ENCODE data around the gene KCNQ5. TPM values are rescaled to one million over a fixed set of nuclear protein-coding genes. Genes with fewer than 3 reads are reported as not detected.
A peak's percentile ranks its signal among the peaks of the same experiment; 100 is the strongest.

Gene KCNQ5
- total RNA-seq, 1 experiment from 2014 or later: 17.8 TPM

DNA sequence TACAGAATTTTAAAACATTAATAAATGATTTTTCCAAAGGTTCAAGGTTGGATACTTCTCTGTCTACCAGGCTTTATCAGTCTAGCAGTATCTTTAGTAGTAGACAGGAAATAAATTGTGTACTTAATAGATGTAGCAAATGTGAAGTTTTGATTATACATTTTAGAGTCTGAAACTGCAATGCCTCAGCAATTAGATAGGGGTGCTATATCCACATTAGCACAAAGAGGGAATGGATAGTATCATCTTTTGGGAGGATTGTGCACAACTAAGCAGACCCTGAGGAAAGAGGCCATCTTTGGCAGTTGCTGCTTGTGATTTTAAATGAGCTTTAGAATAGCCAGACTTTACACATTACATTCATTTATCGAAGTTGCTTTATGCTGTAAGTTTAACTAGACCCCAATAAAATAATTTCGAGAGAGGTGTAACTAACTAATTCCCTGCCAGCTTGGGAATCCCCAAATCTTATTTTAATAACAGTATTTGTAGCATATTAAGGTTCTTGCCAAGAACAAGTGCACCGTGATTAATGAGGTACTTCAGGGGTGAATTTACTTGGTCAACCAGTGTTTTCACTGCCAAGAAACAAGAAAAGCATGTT, 2.8 kb downstream of the KCNQ5 start:
- ChIA-PET CTCF (interaction anchor here (0.7 to 1.0 kb wide), 2 partner anchors 8 to 505 kb away, joined by 3 to 5 read pairs; no protein-coding TSS in a partner anchor), POLR2A (ENCODE audit: low non-redundant PET) (no interaction called here)
- peaks cover 27% of the 10 kb centered on the region for H3K4me1 ChIP-seq (ENCODE audit: insufficient read depth, low read length, poor library complexity, severe bottlenecking)
- DNase-seq (ENCODE audit: low spot score): peak; percentile 83
- peak overlapping the region; percentile 73 for H3K4me3 ChIP-seq (ENCODE audit: low read depth, low read length, poor library complexity, severe bottlenecking)
- no peaks in the 10 kb centered on the region for H3K36me3 ChIP-seq (ENCODE audit: insufficient read depth, low read length, poor library complexity, severe bottlenecking)
- no peak for TF ChIP-seq EZH2 (IDR thresholded peaks at IDR 0.05; ENCODE audit: borderline replicate concordance, low read depth, low read length, poor library complexity, severe bottlenecking)
- TF ChIP-seq, protein P1, sequence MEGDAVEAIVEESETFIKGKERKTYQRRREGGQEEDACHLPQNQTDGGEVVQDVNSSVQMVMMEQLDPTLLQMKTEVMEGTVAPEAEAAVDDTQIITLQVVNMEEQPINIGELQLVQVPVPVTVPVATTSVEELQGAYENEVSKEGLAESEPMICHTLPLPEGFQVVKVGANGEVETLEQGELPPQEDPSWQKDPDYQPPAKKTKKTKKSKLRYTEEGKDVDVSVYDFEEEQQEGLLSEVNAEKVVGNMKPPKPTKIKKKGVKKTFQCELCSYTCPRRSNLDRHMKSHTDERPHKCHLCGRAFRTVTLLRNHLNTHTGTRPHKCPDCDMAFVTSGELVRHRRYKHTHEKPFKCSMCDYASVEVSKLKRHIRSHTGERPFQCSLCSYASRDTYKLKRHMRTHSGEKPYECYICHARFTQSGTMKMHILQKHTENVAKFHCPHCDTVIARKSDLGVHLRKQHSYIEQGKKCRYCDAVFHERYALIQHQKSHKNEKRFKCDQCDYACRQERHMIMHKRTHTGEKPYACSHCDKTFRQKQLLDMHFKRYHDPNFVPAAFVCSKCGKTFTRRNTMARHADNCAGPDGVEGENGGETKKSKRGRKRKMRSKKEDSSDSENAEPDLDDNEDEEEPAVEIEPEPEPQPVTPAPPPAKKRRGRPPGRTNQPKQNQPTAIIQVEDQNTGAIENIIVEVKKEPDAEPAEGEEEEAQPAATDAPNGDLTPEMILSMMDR (conservative IDR thresholded peaks at IDR 0.05; ENCODE audit: low read depth, low read length): peak; percentile 80
- H3K9me3 ChIP-seq (ENCODE audit: low read depth, low read length, poor library complexity, severe bottlenecking): no peaks in the 10 kb centered on the region
- H3K27me3 ChIP-seq (replicated peaks; ENCODE audit: insufficient read depth, low read depth, low read length, poor library complexity): no peaks in the 10 kb centered on the region
- peak overlapping the region; percentile 66 for H3K27ac ChIP-seq (ENCODE audit: low read depth, low read length, poor library complexity, severe bottlenecking)
- BruUV-seq (replicated peaks): no TSS peak
- intact Hi-C loops (cut with micrococcal nuclease; ENCODE audit: unreplicated experiment): loop anchor here (2.0 to 10.0 kb wide), 4 partner anchors 207 to 426 kb away; no protein-coding TSS in a partner anchor

DNA sequence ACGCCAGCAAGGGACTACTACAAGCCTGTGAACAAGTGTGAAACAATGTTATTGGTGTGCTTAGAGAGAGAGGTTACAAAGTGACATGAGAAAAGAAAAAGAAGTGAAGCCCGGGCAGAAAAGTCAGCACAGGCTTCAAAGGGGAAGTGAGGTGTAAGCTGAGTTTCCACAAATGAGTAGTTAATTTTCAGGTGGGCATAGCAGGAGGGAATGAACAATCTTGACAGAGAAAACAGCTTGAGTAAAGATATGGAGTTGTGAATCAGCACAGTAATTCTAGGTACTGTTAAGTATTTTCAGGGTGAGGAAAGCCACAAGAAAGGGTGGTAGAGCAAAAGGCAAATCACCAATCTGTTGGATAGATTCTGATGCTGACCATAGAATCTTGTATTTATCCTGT, 4.3 kb downstream of the KCNQ5 start:
- intact Hi-C loops (cut with micrococcal nuclease; ENCODE audit: unreplicated experiment): loop anchor here (10.0 kb wide), 1 partner anchor 239 kb away; no protein-coding TSS in a partner anchor
- no peak for DNase-seq (ENCODE audit: low spot score)
- no peak overlapping the region for H3K4me3 ChIP-seq (ENCODE audit: low read depth, low read length, poor library complexity, severe bottlenecking)
- no TSS peak for BruUV-seq (replicated peaks)
- CTCF ChIA-PET: no interaction called here
- POLR2A ChIA-PET (ENCODE audit: low non-redundant PET): no interaction called here
- H3K36me3 ChIP-seq (ENCODE audit: insufficient read depth, low read length, poor library complexity, severe bottlenecking): no peaks in the 10 kb centered on the region
- no peak overlapping the region for H3K27ac ChIP-seq (ENCODE audit: low read depth, low read length, poor library complexity, severe bottlenecking)
- no peaks in the 10 kb centered on the region for H3K9me3 ChIP-seq (ENCODE audit: low read depth, low read length, poor library complexity, severe bottlenecking)
- H3K4me1 ChIP-seq (ENCODE audit: insufficient read depth, low read length, poor library complexity, severe bottlenecking): peaks cover 12% of the 10 kb centered on the region
- TF ChIP-seq, protein P1 (conservative IDR thresholded peaks at IDR 0.05; ENCODE audit: low read depth, low read length): no peak
- no peaks in the 10 kb centered on the region for H3K27me3 ChIP-seq (replicated peaks; ENCODE audit: insufficient read depth, low read depth, low read length, poor library complexity)

DNA sequence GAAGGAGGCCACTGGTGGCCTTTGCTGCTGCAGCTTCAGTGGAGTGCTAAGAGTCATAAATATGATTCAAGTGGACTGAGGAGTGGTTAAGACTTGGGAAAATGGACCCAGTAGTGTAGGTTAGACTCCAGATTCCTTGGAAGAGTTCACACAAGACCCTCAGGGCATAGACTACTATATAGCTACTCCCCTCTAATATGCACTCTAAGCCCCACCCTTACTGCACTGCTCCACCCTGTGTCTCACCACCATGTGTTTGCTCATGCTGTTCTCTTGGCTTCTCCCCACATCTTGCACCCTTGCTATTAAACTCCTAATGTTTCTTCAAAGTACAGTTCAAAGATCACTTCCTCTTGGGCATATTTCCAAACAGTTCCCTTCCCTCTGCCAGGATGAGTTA, 5.7 kb downstream of the KCNQ5 start:
- BruUV-seq (replicated peaks): no TSS peak
- TF ChIP-seq, protein P1 (conservative IDR thresholded peaks at IDR 0.05; ENCODE audit: low read depth, low read length): no peak
- TF ChIP-seq EZH2 (IDR thresholded peaks at IDR 0.05; ENCODE audit: borderline replicate concordance, low read depth, low read length, poor library complexity, severe bottlenecking): no peak
- Histone ChIP-seq H3K27me3 (replicated peaks; ENCODE audit: insufficient read depth, low read depth, low read length, poor library complexity) (no peaks in the 10 kb centered on the region), H3K36me3 (ENCODE audit: insufficient read depth, low read length, poor library complexity, severe bottlenecking) (no peaks in the 10 kb centered on the region), H3K4me3 (ENCODE audit: low read depth, low read length, poor library complexity, severe bottlenecking) (no peak overlapping the region), H3K4me1 (ENCODE audit: insufficient read depth, low read length, poor library complexity, severe bottlenecking) (peaks cover 11% of the 10 kb centered on the region), H3K9me3 (ENCODE audit: low read depth, low read length, poor library complexity, severe bottlenecking) (no peaks in the 10 kb centered on the region), H3K27ac (ENCODE audit: low read depth, low read length, poor library complexity, severe bottlenecking) (no peak overlapping the region)
- POLR2A ChIA-PET (ENCODE audit: low non-redundant PET): no interaction called here
- CTCF ChIA-PET: no interaction called here
- DNase-seq (ENCODE audit: low spot score): no peak
- intact Hi-C loops (cut with micrococcal nuclease; ENCODE audit: unreplicated experiment): loop anchor here (10.0 kb wide), 1 partner anchor 237 kb away; no protein-coding TSS in a partner anchor
